Liver (tissue), 9 donors: ENCODE data around the gene PHIP. TPM values are rescaled to one million over a fixed set of nuclear protein-coding genes. Genes with fewer than 3 reads are reported as not detected.
A peak's percentile ranks its signal among the peaks of the same experiment; 100 is the strongest.

Experiments
- DNase-seq: peaks from one replicate; pipeline ENCODE4 v3.0.0-alpha.2; 2017; ENCODE audit warnings: low spot score
- H3K27ac ChIP-seq, 2 donors: one replicate each; pipeline ENCODE4 v1.7.0; 2013; ENCODE audit warnings: inconsistent platforms in 2 of 2, low read length in 2 of 2, control low read depth in 1 of 2, low read depth in 1 of 2, mild to moderate bottlenecking in 1 of 2
- H3K27me3 ChIP-seq, 4 donors: one replicate each; pipeline versions ENCODE4 v1.6.1 to v1.7.0; 2013; ENCODE audit warnings: low read length in 3 of 4, inconsistent platforms in 1 of 4, mild to moderate bottlenecking in 1 of 4, moderate library complexity in 1 of 4; ENCODE audit not compliant: control insufficient read depth in 4 of 4, insufficient read depth in 4 of 4
- H3K36me3 ChIP-seq, 4 donors: one replicate each; pipeline versions ENCODE4 v1.6.1 to v1.7.0; 2013; ENCODE audit warnings: low read length in 3 of 4, mild to moderate bottlenecking in 3 of 4, low read depth in 1 of 4, moderate library complexity in 1 of 4; ENCODE audit not compliant: control insufficient read depth in 4 of 4, insufficient read depth in 3 of 4
- H3K4me1 ChIP-seq, 4 donors: one replicate each; pipeline versions ENCODE4 v1.6.1 to v1.7.0; 2013; ENCODE audit warnings: low read length in 3 of 4, mild to moderate bottlenecking in 3 of 4, moderate library complexity in 1 of 4; ENCODE audit not compliant: control insufficient read depth in 4 of 4, insufficient read depth in 4 of 4
- H3K4me3 ChIP-seq, 3 donors: one replicate each; pipeline versions ENCODE4 v1.6.1 to v1.7.0; 2013; ENCODE audit warnings: low read length in 3 of 3, control low read depth in 1 of 3, low read depth in 1 of 3, mild to moderate bottlenecking in 1 of 3
- H3K9ac ChIP-seq, 2 donors: one replicate each; pipeline ENCODE4 v1.7.0; 2013; ENCODE audit warnings: low read length in 2 of 2, mild to moderate bottlenecking in 2 of 2, moderate library complexity in 2 of 2, control low read depth in 1 of 2, low read depth in 1 of 2
- H3K9me3 ChIP-seq, 4 donors: one replicate each; pipeline versions ENCODE4 v1.6.1 to v1.7.0; 2013; ENCODE audit warnings: low read length in 3 of 4; ENCODE audit not compliant: control insufficient read depth in 4 of 4
- ATF3 ChIP-seq: IDR thresholded peaks from 2 replicates; pipeline ENCODE4 v1.6.1; 2016; ENCODE audit warnings: antibody characterized with exemption
- CTCF ChIP-seq: fragments of 150-350 bp; IDR thresholded peaks from 2 replicates; pipeline ENCODE4 v1.5.1; 2017; ENCODE audit warnings: improper control_type of control experiment, low read depth, low read length; ENCODE audit not compliant: missing input control
- EGR1 ChIP-seq, 2 donors: IDR thresholded peaks; 2 replicates each; pipeline ENCODE4 v1.6.1; 2016 to 2018; ENCODE audit warnings: antibody characterized with exemption in 2 of 2, low read depth in 2 of 2
- FOXA2 ChIP-seq: IDR thresholded peaks from 2 replicates; pipeline ENCODE4 v1.6.1; 2016; ENCODE audit warnings: antibody characterized with exemption
- GABPA ChIP-seq, 2 donors: IDR thresholded peaks in 1 of 2; conservative IDR thresholded peaks in 1 of 2; 2 replicates each; pipeline ENCODE4 v1.6.1; 2016; ENCODE audit warnings: antibody characterized with exemption in 2 of 2, mild to moderate bottlenecking in 1 of 2, moderate library complexity in 1 of 2
- HNF4G ChIP-seq: IDR thresholded peaks from 2 replicates; pipeline ENCODE4 v1.6.1; 2016; ENCODE audit warnings: antibody characterized with exemption
- JUND ChIP-seq, 2 donors: IDR thresholded peaks; 2 replicates each; pipeline ENCODE4 v1.6.1; 2016; ENCODE audit warnings: antibody characterized with exemption in 2 of 2
- MAX ChIP-seq: IDR thresholded peaks from 2 replicates; pipeline ENCODE4 v1.6.1; 2016; ENCODE audit warnings: antibody characterized with exemption
- NR2F2 ChIP-seq: IDR thresholded peaks from 2 replicates; pipeline ENCODE4 v1.6.1; 2016; ENCODE audit warnings: antibody characterized with exemption
- RAD21 ChIP-seq, 2 donors: IDR thresholded peaks; 2 replicates each; pipeline ENCODE4 v1.6.1; 2016; ENCODE audit warnings: antibody characterized with exemption in 2 of 2, mild to moderate bottlenecking in 2 of 2
- SP1 ChIP-seq: IDR thresholded peaks from 2 replicates; pipeline ENCODE4 v1.6.1; 2018; ENCODE audit warnings: antibody characterized with exemption, mild to moderate bottlenecking
- TAF1 ChIP-seq: conservative IDR thresholded peaks from 2 replicates; pipeline ENCODE4 v1.6.1; 2016; ENCODE audit warnings: antibody characterized with exemption, mild to moderate bottlenecking
- YY1 ChIP-seq: IDR thresholded peaks from 2 replicates; pipeline ENCODE4 v1.6.1; 2016; ENCODE audit warnings: antibody characterized with exemption, mild to moderate bottlenecking
- ZBTB33 ChIP-seq: IDR thresholded peaks from 2 replicates; pipeline ENCODE4 v1.6.1; 2016; ENCODE audit warnings: antibody characterized with exemption
- WGBS: extraction: QIAGEN DNeasy Blood & Tissue Kit; methylation state at CpG from one replicate; pipeline ENCODE4 v1.1.7; 2013; 5-methylcytosine and 5-hydroxymethylcytosine counted together
- polyA plus RNA-seq, 2 donors: library from polyadenylated mRNA; stranded (reverse) in 1 of 2; unstranded in 1 of 2; fragments of 200-250 nt in 1 of 2; fragments of >200 nt in 1 of 2; fragmentation: Nextera tagmentation in 1 of 2; extraction: Ambion mirVana in 1 of 2; gene quantifications; one replicate each; pipeline versions ENCODE4 v1.2.1 to v1.2.3, GENCODE V29; 2013 to 2015
- total RNA-seq, 2 donors: library from RNA; depleted of rRNA; stranded (reverse); fragments of >200 nt; gene quantifications; one replicate each; pipeline ENCODE4 v1.2.3, GENCODE V29; 2014
- donor health status: healthy.
- donor health status: healthy.
- donor health status: healthy.
- donor health status: healthy.
- donor health status: healthy.

The PHIP gene
- total and polyA plus RNA-seq, 4 donors: 1.6 to 22.4 (median 9.4) TPM

GRCh38 chr6:78910591-78911171 is 167.4 kb downstream of the PHIP start:
- H3K9ac ChIP-seq: no peak overlapping the region
- TF ChIP-seq JUND (IDR thresholded peaks at IDR 0.05): no peak
- TF ChIP-seq SP1: no peak
- no peak for TF ChIP-seq MAX
- TF ChIP-seq EGR1 (IDR thresholded peaks at IDR 0.05; ENCODE audit: low read depth in 2 of 2): no peak
- no peak for TF ChIP-seq CTCF
- WGBS: 5% methylated on average over 49 of the region's 49 CpGs

GRCh38 chr6:78910010-78910409 is 168.0 kb downstream of the PHIP start:
- DNase-seq: no peak
- no peak for TF ChIP-seq YY1
- TF ChIP-seq ATF3: no peak
- TF ChIP-seq HNF4G: no peak
- no peak for TF ChIP-seq FOXA2
- TF ChIP-seq EGR1 (IDR thresholded peaks at IDR 0.05; ENCODE audit: low read depth in 2 of 2): no peak
- TF ChIP-seq GABPA (IDR thresholded peaks at IDR 0.05 in 1 of 2, conservative IDR thresholded peaks at IDR 0.05 in 1 of 2): no peak
- TF ChIP-seq NR2F2: no peak
- no peak for TF ChIP-seq RAD21 (IDR thresholded peaks at IDR 0.05)
- no peak for TF ChIP-seq ZBTB33
- Histone ChIP-seq H3K4me3 (no peak overlapping the region), H3K27ac (no peak overlapping the region), H3K36me3 (no peaks in the 10 kb centered on the region), H3K9ac (no peak overlapping the region), H3K9me3 (no peaks in the 10 kb centered on the region), H3K27me3 (peaks cover 0 to 3% (median 1%) of the 10 kb centered on the region in 4 donors), H3K4me1 (peaks cover 0 to 6% (median 5%) of the 10 kb centered on the region in 4 donors)
- 74% methylated on average over 10 of the region's 10 CpGs for WGBS

More at GRCh38 chr6:78910591-78911171, 167.4 kb downstream of the PHIP start:
- DNase-seq: peak; percentile 35
- H3K27me3 ChIP-seq: peaks cover 0 to 3% (median 1%) of the 10 kb centered on the region in 4 donors
- no peak overlapping the region for H3K27ac ChIP-seq
- H3K36me3 ChIP-seq: no peaks in the 10 kb centered on the region
- H3K4me1 ChIP-seq: peaks cover 0 to 6% (median 5%) of the 10 kb centered on the region in 4 donors
- no peaks in the 10 kb centered on the region for H3K9me3 ChIP-seq
- peak overlapping the region in 2 of 3 donors; percentile 49 to 58 for H3K4me3 ChIP-seq

- peaks cover 0 to 6% (median 5%) of the 10 kb centered on the region in 4 donors for H3K4me1 ChIP-seq
- H3K36me3 ChIP-seq: no peaks in the 10 kb centered on the region
- peaks cover 0 to 3% (median 1%) of the 10 kb centered on the region in 4 donors for H3K27me3 ChIP-seq
- no peak overlapping the region for H3K4me3 ChIP-seq
- DNase-seq: no peak
- no peak overlapping the region for H3K27ac ChIP-seq
- no peaks in the 10 kb centered on the region for H3K9me3 ChIP-seq
- no peak overlapping the region for H3K9ac ChIP-seq
- WGBS: 67% methylated on average over 3 of the region's 3 CpGs
- TF ChIP-seq FOXA2 (no peak), GABPA (IDR thresholded peaks at IDR 0.05 in 1 of 2, conservative IDR thresholded peaks at IDR 0.05 in 1 of 2) (no peak), ZBTB33 (no peak), TAF1 (no peak), HNF4G (no peak)
These were observed 168.7 kb downstream of the PHIP start for GRCh38 chr6:78909391-78909790.
